Lower leg skin (tissue), 3 donors: ENCODE measurements around the gene YPEL5.

Experiments
- CTCF ChIP-seq, 3 donors: fragments of 450-650 bp; IDR thresholded peaks; one replicate each; pipeline ENCODE4 v1.5.1; 2016; ENCODE audit warnings: antibody characterized with exemption in 3 of 3, mild to moderate bottlenecking in 3 of 3, moderate library complexity in 2 of 3
- POLR2A ChIP-seq, 2 donors: fragments of 450-650 bp; IDR thresholded peaks; one replicate each; pipeline ENCODE4 v1.6.1; 2016 to 2017; ENCODE audit warnings: antibody characterized with exemption in 2 of 2, mild to moderate bottlenecking in 1 of 2, moderate library complexity in 1 of 2

GRCh38 chr2:30185178-30185577 is 38.4 kb downstream of the YPEL5 start:
- TF ChIP-seq CTCF (IDR thresholded peaks at IDR 0.05) (no peak), POLR2A (IDR thresholded peaks at IDR 0.05) (no peak)
